Smooth muscle cell (in vitro differentiated cells): ENCODE results near the gene ODAM. TPM values are rescaled to one million over a fixed set of nuclear protein-coding genes. Genes with fewer than 3 reads are reported as not detected.

ENCODE experiments used
- DNase-seq: peaks from one replicate; lab custom pipeline; 2025; ENCODE audit not compliant: unreplicated experiment; lab: John Stamatoyannopoulos, UW
- H2AFZ ChIP-seq: fragments of 200-600 bp; sonication (generic); 2 replicates; pipeline ENCODE4 v1.6.0; 2016; ENCODE audit warnings: antibody characterized with exemption, low read depth, mild to moderate bottlenecking
- H3F3A ChIP-seq: fragments of 200-600 bp; sonication (generic); 2 replicates; pipeline ENCODE4 v1.6.0; 2017; ENCODE audit warnings: antibody characterized with exemption, low read depth
- H3K27ac ChIP-seq: fragments of 200-600 bp; sonication (generic); 2 replicates; pipeline ENCODE4 v1.5.1; 2016; ENCODE audit warnings: low read depth, mild to moderate bottlenecking
- H3K27me3 ChIP-seq: fragments of 200-600 bp; sonication (generic); 2 replicates; pipeline ENCODE4 v1.6.1; 2016; ENCODE audit warnings: low read depth, mild to moderate bottlenecking
- H3K36me3 ChIP-seq: fragments of 200-600 bp; sonication (generic); 2 replicates; pipeline ENCODE4 v1.5.1; 2016; ENCODE audit warnings: low read depth
- H3K4me1 ChIP-seq: fragments of 200-600 bp; sonication (generic); 2 replicates; pipeline ENCODE4 v1.5.1; 2016; ENCODE audit warnings: low read depth
- H3K4me2 ChIP-seq: fragments of 200-600 bp; sonication (generic); 2 replicates; pipeline ENCODE4 v1.6.0; 2016; ENCODE audit warnings: mild to moderate bottlenecking
- H3K4me3 ChIP-seq: fragments of 200-600 bp; sonication (generic); 2 replicates; pipeline ENCODE4 v1.5.1; 2016; ENCODE audit warnings: mild to moderate bottlenecking
- H3K79me2 ChIP-seq: fragments of 200-600 bp; sonication (generic); 2 replicates; pipeline ENCODE4 v1.6.0; 2016; ENCODE audit warnings: low read depth, mild to moderate bottlenecking
- H3K9ac ChIP-seq: fragments of 200-600 bp; sonication (generic); 2 replicates; pipeline ENCODE4 v1.6.0; 2016; ENCODE audit warnings: low read depth
- H3K9me3 ChIP-seq: fragments of 200-600 bp; sonication (generic); replicated peaks from 2 replicates; pipeline ENCODE4 v1.5.1; 2016; ENCODE audit warnings: low read depth
- H4K20me1 ChIP-seq: fragments of 200-600 bp; sonication (generic); 2 replicates; pipeline ENCODE4 v1.6.0; 2016; ENCODE audit warnings: low read depth
- CTCF ChIP-seq: fragments of 200-600 bp; sonication (generic); IDR thresholded peaks from 2 replicates; pipeline ENCODE4 v1.5.1; 2017; ENCODE audit warnings: borderline replicate concordance, mild to moderate bottlenecking, antibody characterized with exemption; ENCODE audit not compliant: insufficient read depth, poor library complexity, severe bottlenecking
- whole genome bisulfite sequencing: methylation state at CpG from one replicate; pipeline ENCODE4 v1.1.7; 2016; ENCODE audit warnings: low lambda C conversion rate; 5-methylcytosine and 5-hydroxymethylcytosine counted together
- polyA plus RNA-seq: library from polyadenylated mRNA; unstranded; fragments of >200 nt; fragmentation: Nextera tagmentation; extraction: Ambion mirVana; gene quantifications from 2 replicates; pipeline ENCODE4 v1.2.1, GENCODE V29; 2016
- total RNA-seq: library from RNA; depleted of rRNA; stranded (reverse); fragments of >200 nt; gene quantifications from 2 replicates; pipeline ENCODE4 v1.2.3, GENCODE V29; 2014

Gene ODAM
- total and polyA plus RNA-seq, 2 experiments from 2014 or later = 0.54 to 0.93 TPM

DNA sequence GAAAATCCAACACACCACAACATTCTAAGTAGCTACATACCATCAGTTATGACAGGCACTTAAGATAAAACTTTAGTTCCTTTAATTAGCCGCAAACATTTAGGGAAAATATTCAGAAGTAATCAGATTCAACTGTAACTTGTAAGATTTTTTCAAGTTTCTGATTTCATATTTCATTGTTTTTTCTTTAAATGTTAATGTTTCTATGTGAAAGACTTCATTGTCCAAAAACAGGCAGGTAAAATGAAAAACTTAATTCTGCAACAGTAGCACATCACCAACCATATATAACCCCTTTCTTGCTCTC, 11.6 kb upstream of the ODAM start:
- TF ChIP-seq CTCF = no peak
- Histone ChIP-seq H2AFZ (peak overlapping the region; percentile 69), H3K9ac (no peak overlapping the region), H3F3A (no peaks in the 10 kb centered on the region), H3K79me2 (no peaks in the 10 kb centered on the region), H3K27me3 (no peaks in the 10 kb centered on the region), H3K4me2 (peak overlapping the region; percentile 58), H3K4me3 (no peak overlapping the region), H4K20me1 (no peaks in the 10 kb centered on the region), H3K4me1 (peaks cover 3% of the 10 kb centered on the region), H3K27ac (no peak overlapping the region), H3K36me3 (no peaks in the 10 kb centered on the region), H3K9me3 (no peaks in the 10 kb centered on the region)
- WGBS = 70% methylated on average over 1 of the region's 1 CpG
- no peak for DNase-seq

GRCh38 chr4:70187216-70187615, 8.3 kb upstream of the ODAM start:
- Histone ChIP-seq H3K9me3 (no peaks in the 10 kb centered on the region), H3K27me3 (no peaks in the 10 kb centered on the region), H3K9ac (no peak overlapping the region), H2AFZ (no peak overlapping the region), H3K4me3 (no peak overlapping the region), H3K27ac (no peak overlapping the region), H3F3A (no peaks in the 10 kb centered on the region), H3K4me2 (no peak overlapping the region), H4K20me1 (no peaks in the 10 kb centered on the region), H3K4me1 (peaks cover 3% of the 10 kb centered on the region), H3K79me2 (no peaks in the 10 kb centered on the region), H3K36me3 (no peaks in the 10 kb centered on the region)
- 85% methylated on average over 1 of the region's 1 CpG for WGBS
- TF ChIP-seq CTCF = no peak
- DNase-seq = no peak

GRCh38 chr4:70190579-70190978, 4.9 kb upstream of the ODAM start:
- Histone ChIP-seq H3K4me3 (no peak overlapping the region), H3K9ac (no peak overlapping the region), H3K27ac (no peak overlapping the region), H4K20me1 (no peaks in the 10 kb centered on the region), H3K4me2 (no peak overlapping the region), H3K9me3 (no peaks in the 10 kb centered on the region), H3K79me2 (no peaks in the 10 kb centered on the region), H3K27me3 (no peaks in the 10 kb centered on the region), H2AFZ (no peak overlapping the region), H3K4me1 (no peaks in the 10 kb centered on the region), H3F3A (no peaks in the 10 kb centered on the region), H3K36me3 (no peaks in the 10 kb centered on the region)
- WGBS = 97% methylated on average over 1 of the region's 1 CpG
- no peak for TF ChIP-seq CTCF
- no peak for DNase-seq

GRCh38 chr4:70191647-70192046, 3.9 kb upstream of the ODAM start:
- TF ChIP-seq CTCF = no peak
- 60% methylated on average over 1 of the region's 1 CpG for whole genome bisulfite sequencing

More at GRCh38 chr4:70191647-70192046, 3.9 kb upstream of the ODAM start:
- H4K20me1 ChIP-seq = no peaks in the 10 kb centered on the region
- H3K9ac ChIP-seq = no peak overlapping the region
- no peak overlapping the region for H3K4me2 ChIP-seq
- no peaks in the 10 kb centered on the region for H3K4me1 ChIP-seq
- H3K27ac ChIP-seq = no peak overlapping the region
- H3K4me3 ChIP-seq = no peak overlapping the region
- H3F3A ChIP-seq = no peaks in the 10 kb centered on the region
- no peak for DNase-seq
- no peaks in the 10 kb centered on the region for H3K27me3 ChIP-seq
- no peaks in the 10 kb centered on the region for H3K9me3 ChIP-seq
- H3K36me3 ChIP-seq = no peaks in the 10 kb centered on the region
- no peak overlapping the region for H2AFZ ChIP-seq
- no peaks in the 10 kb centered on the region for H3K79me2 ChIP-seq
